GM10266 (cell line): ENCODE data around the gene TMEM186.

ENCODE experiments used
- DNase-seq: peaks from one replicate; pipeline ENCODE4 v3.0.0; 2012; ENCODE audit errors: extremely low spot score
- CTCF ChIP-seq: IDR thresholded peaks from 2 replicates; pipeline ENCODE4 v1.5.1; 2012; ENCODE audit warnings: mild to moderate bottlenecking, low read depth; ENCODE audit not compliant: control insufficient read depth, insufficient read depth; ENCODE audit errors: missing control alignments

The TMEM186 gene

GRCh38 chr16:8818504-8819270 lies 21.2 kb upstream of the TMEM186 start:
- peak; percentile 59 for DNase-seq
- TF ChIP-seq CTCF = no peak

- no peak for DNase-seq
Measured at GRCh38 chr16:8816967-8817655, 19.7 kb upstream of the TMEM186 start.

GRCh38 chr16:8814095-8814806 lies 16.8 kb upstream of the TMEM186 start:
- no peak for TF ChIP-seq CTCF

More at GRCh38 chr16:8816967-8817655, 19.7 kb upstream of the TMEM186 start:
- no peak for TF ChIP-seq CTCF

GRCh38 chr16:8812162-8812843 lies 14.9 kb upstream of the TMEM186 start:
- DNase-seq = no peak
- no peak for TF ChIP-seq CTCF

More at GRCh38 chr16:8814095-8814806, 16.8 kb upstream of the TMEM186 start:
- DNase-seq = no peak

GRCh38 chr16:8808613-8809353 lies 11.3 kb upstream of the TMEM186 start:
- no peak for DNase-seq
- no peak for TF ChIP-seq CTCF

GRCh38 chr16:8808009-8808408 lies 10.6 kb upstream of the TMEM186 start:
- DNase-seq = no peak
- TF ChIP-seq CTCF = no peak
